HCT116 (cell line): ENCODE measurements around the gene RALB. TPM values are rescaled to one million over a fixed set of nuclear protein-coding genes. Genes with fewer than 3 reads are reported as not detected.

Experiments used
- ATAC-seq: fragments of 200-7000 bp; cut with Tn5 transposase; 2 replicates; pipeline ENCODE4 v1.9.1; 2020; ENCODE audit warnings: mild to moderate bottlenecking, moderate library complexity
- BruUV-seq: library from RNA; stranded (reverse); fragments of 400-500 nt; replicated peaks from 2 replicates; lab custom pipeline; 2021; lab: Mats Ljungman, UMichigan
- CTCF ChIA-PET: fragments of 300-600 bp; sonication (Branson Sonifier 250); formaldehyde crosslinking; loops from one replicate; lab custom pipeline; 2021; ENCODE audit warnings: antibody characterized with exemption; lab: Charles Lee
- POLR2A ChIA-PET: fragments of 300-600, 350-600 bp; sonication (Branson Sonifier 250); formaldehyde crosslinking; loops from one replicate; lab custom pipeline; 2021; ENCODE audit warnings: antibody characterized with exemption; lab: Charles Lee
- RAD21 ChIA-PET, 2 experiments: fragments of 300-600 bp; sonication (Branson Sonifier 250); formaldehyde crosslinking; loops; one replicate each; lab custom pipeline; 2023; ENCODE audit warnings: low total read pairs in 2 of 2; ENCODE audit not compliant: uncharacterized antibody in 2 of 2, unreplicated experiment in 2 of 2, low non-redundant PET in 1 of 2; lab: Charles Lee
- DNase-seq: peaks from one replicate; pipeline ENCODE4 v3.0.0-alpha.2; 2010; ENCODE audit warnings: low read depth, low spot score
- H2AFZ ChIP-seq: fragments of 200-600 bp; shearing (Covaris generic), sonication (generic); 2 replicates; pipeline ENCODE4 v1.6.1; 2017; ENCODE audit warnings: low read depth, mixed run types, mixed read lengths, antibody characterized with exemption, low read length; ENCODE audit not compliant: poor library complexity, severe bottlenecking
- H3K27ac ChIP-seq: 2 replicates; pipeline ENCODE4 v1.5.1; 2012; ENCODE audit warnings: low read depth, low read length
- H3K27me3 ChIP-seq: fragments of 200-600 bp; sonication (generic); 2 replicates; pipeline ENCODE4 v1.6.1; 2016; ENCODE audit warnings: mixed run types, low read length, mixed read lengths; ENCODE audit not compliant: insufficient read depth
- H3K36me3 ChIP-seq, 2 experiments: fragments of 200-500 bp in 1 of 2; fragments of 200-600 bp in 1 of 2; sonication (Bioruptor generic) in 1 of 2; sonication (generic) in 1 of 2; 2 replicates each; pipeline versions ENCODE4 v1.5.1 to v1.6.1; 2014 to 2016; ENCODE audit warnings: low read length in 2 of 2, inconsistent platforms in 1 of 2, mixed read lengths in 1 of 2, mixed run types in 1 of 2; ENCODE audit not compliant: insufficient read depth in 2 of 2, control insufficient read depth in 1 of 2
- H3K4me1 ChIP-seq, 2 experiments: fragments of 200-600 bp in 1 of 2; sonication (generic) in 1 of 2; 2 replicates each; pipeline versions ENCODE4 v1.5.1 to v1.6.1; 2012 to 2017; ENCODE audit warnings: low read length in 2 of 2, inconsistent platforms in 1 of 2, mild to moderate bottlenecking in 1 of 2, mixed read lengths in 1 of 2, mixed run types in 1 of 2, moderate library complexity in 1 of 2; ENCODE audit not compliant: insufficient read depth in 2 of 2, control insufficient read depth in 1 of 2
- H3K4me2 ChIP-seq: fragments of 200-600 bp; sonication (generic); 2 replicates; pipeline ENCODE4 v1.6.1; 2017; ENCODE audit warnings: mixed run types, low read length, mixed read lengths
- H3K4me3 ChIP-seq, 2 experiments: fragments of 200-600 bp in 1 of 2; sonication (generic) in 1 of 2; replicated peaks in 1 of 2; 2 replicates each; pipeline ENCODE4 v1.5.1; 2011 to 2016; ENCODE audit warnings: low read length in 2 of 2, control low read depth in 1 of 2, low read depth in 1 of 2, mild to moderate bottlenecking in 1 of 2, mixed read lengths in 1 of 2, mixed run types in 1 of 2
- H3K79me2 ChIP-seq: fragments of 200-600 bp; sonication (generic); 2 replicates; pipeline ENCODE4 v1.6.1; 2017; ENCODE audit warnings: mild to moderate bottlenecking, mixed run types, low read length, moderate library complexity, mixed read lengths; ENCODE audit not compliant: insufficient read depth
- H3K9ac ChIP-seq: fragments of 200-600 bp; sonication (generic); 2 replicates; pipeline ENCODE4 v1.6.1; 2016; ENCODE audit warnings: low read length, mixed read lengths
- H3K9me2 ChIP-seq: fragments of 200-600 bp; sonication (generic), shearing (Covaris generic); 2 replicates; pipeline ENCODE4 v1.6.1; 2017; ENCODE audit warnings: mixed run types, mild to moderate bottlenecking, moderate library complexity; ENCODE audit not compliant: insufficient read depth
- H3K9me3 ChIP-seq, 2 experiments: fragments of 200-500 bp in 1 of 2; fragments of 200-600 bp in 1 of 2; sonication (Bioruptor generic) in 1 of 2; sonication (generic) in 1 of 2; 2 replicates each; pipeline ENCODE4 v1.6.1; 2014 to 2017; ENCODE audit warnings: low read length in 2 of 2, mixed read lengths in 2 of 2, inconsistent platforms in 1 of 2, low read depth in 1 of 2, mild to moderate bottlenecking in 1 of 2, mixed run types in 1 of 2, moderate library complexity in 1 of 2; ENCODE audit not compliant: control insufficient read depth in 1 of 2, insufficient read depth in 1 of 2
- H4K20me1 ChIP-seq: fragments of 200-600 bp; sonication (generic), shearing (Covaris generic); 2 replicates; pipeline ENCODE4 v1.6.1; 2017; ENCODE audit warnings: mixed run types, mild to moderate bottlenecking, moderate library complexity; ENCODE audit not compliant: insufficient read depth
- ATF3 ChIP-seq: IDR thresholded peaks from 2 replicates; pipeline ENCODE4 v1.6.1; 2012
- CEBPB ChIP-seq: IDR thresholded peaks from 2 replicates; pipeline ENCODE4 v1.6.1; 2012; ENCODE audit warnings: low read depth
- ELF1 ChIP-seq: IDR thresholded peaks from 2 replicates; pipeline ENCODE4 v1.6.1; 2012; ENCODE audit warnings: low read depth, borderline replicate concordance
- EZH2 ChIP-seq: fragments of 200-600 bp; sonication (generic); IDR thresholded peaks from 2 replicates; pipeline ENCODE4 v1.6.1; 2017; ENCODE audit warnings: antibody characterized with exemption, mixed run types
- FOSL1 ChIP-seq: IDR thresholded peaks from 2 replicates; pipeline ENCODE4 v1.6.1; 2012; ENCODE audit warnings: low read depth
- MAX ChIP-seq: IDR thresholded peaks from 2 replicates; pipeline ENCODE4 v1.6.1; 2012
- POLR2A ChIP-seq: IDR thresholded peaks from 2 replicates; pipeline ENCODE4 v1.7.0; 2011; ENCODE audit warnings: borderline replicate concordance; ENCODE audit not compliant: insufficient read depth, insufficient read length; ENCODE audit errors: extremely low read depth
- POLR2AphosphoS5 ChIP-seq: IDR thresholded peaks from 2 replicates; pipeline ENCODE4 v1.6.1; 2011; ENCODE audit warnings: mild to moderate bottlenecking, low read depth, low read length, moderate library complexity
- REST ChIP-seq: IDR thresholded peaks from 2 replicates; pipeline ENCODE4 v1.6.1; 2012; ENCODE audit warnings: low read depth
- SP1 ChIP-seq: IDR thresholded peaks from 2 replicates; pipeline ENCODE4 v1.6.1; 2012; ENCODE audit warnings: low read depth
- SRF ChIP-seq: IDR thresholded peaks from 2 replicates; pipeline ENCODE4 v1.6.1; 2012; ENCODE audit warnings: low read depth
- YY1 ChIP-seq: IDR thresholded peaks from 2 replicates; pipeline ENCODE4 v1.6.1; 2011; ENCODE audit warnings: low read length, low read depth, moderate library complexity, mild to moderate bottlenecking; ENCODE audit not compliant: insufficient replicate concordance; ENCODE audit errors: extremely low read depth
- intact Hi-C: fragments of 100-400 bp; cut with micrococcal nuclease; formaldehyde crosslinking; loops from 2 replicates; pipeline ENCODE4 v1.10.0; 2022
- total RNA-seq: library from RNA; stranded (reverse); gene quantifications from one replicate; pipeline ENCODE4 v1.2.1, GENCODE V29; 2021; ENCODE audit not compliant: unreplicated experiment

The RALB gene
- total RNA-seq, 1 experiment from 2014 or later: 42.8 TPM

- no peaks in the 10 kb centered on the region for H4K20me1 ChIP-seq
Measured at GRCh38 chr2:120260736-120261135, 8.1 kb downstream of the RALB start.

More at GRCh38 chr2:120260736-120261135, 8.1 kb downstream of the RALB start:
- no peaks in the 10 kb centered on the region for H3K9me3 ChIP-seq
- intact Hi-C loops: no loop called here
- no peaks in the 10 kb centered on the region for H3K36me3 ChIP-seq
- H3K9me2 ChIP-seq: no peaks in the 10 kb centered on the region
- no peak overlapping the region for H3K27ac ChIP-seq
- peaks cover 0 to 15% of the 10 kb centered on the region in 2 experiments; a peak in 1 of 4 replicates for H3K4me1 ChIP-seq
- H3K27me3 ChIP-seq: no peaks in the 10 kb centered on the region
- no peak overlapping the region for H3K4me3 ChIP-seq
- no peak overlapping the region for H2AFZ ChIP-seq
- CTCF ChIA-PET: no interaction called here
- no peak for TF ChIP-seq POLR2AphosphoS5
- TF ChIP-seq SP1: no peak
- TF ChIP-seq POLR2A: no peak
- no peak for TF ChIP-seq YY1
- no peak for TF ChIP-seq ATF3
- no peak for TF ChIP-seq SRF
- TF ChIP-seq ELF1: no peak
- no peak for TF ChIP-seq MAX
- no peak for TF ChIP-seq FOSL1
- no peak for TF ChIP-seq EZH2
- TF ChIP-seq REST: no peak
- no peak for TF ChIP-seq CEBPB
- ATAC-seq (no peak), DNase-seq (no peak)
- H3K4me2 ChIP-seq: no peak overlapping the region
- no peak overlapping the region for H3K9ac ChIP-seq
- RAD21 ChIA-PET: no interaction called here
- peaks cover 62% of the 10 kb centered on the region for H3K79me2 ChIP-seq
- no TSS peak for BruUV-seq
- POLR2A ChIA-PET: no interaction called here
